GM21447 (cell line): ENCODE measurements around the gene C14orf93.

Experiments used
- ATAC-seq: cut with Tn5 transposase; IDR thresholded peaks from one replicate; pipeline ENCODE4 v1.9.1; 2021; ENCODE audit not compliant: unreplicated experiment

C14orf93 gene

DNA sequence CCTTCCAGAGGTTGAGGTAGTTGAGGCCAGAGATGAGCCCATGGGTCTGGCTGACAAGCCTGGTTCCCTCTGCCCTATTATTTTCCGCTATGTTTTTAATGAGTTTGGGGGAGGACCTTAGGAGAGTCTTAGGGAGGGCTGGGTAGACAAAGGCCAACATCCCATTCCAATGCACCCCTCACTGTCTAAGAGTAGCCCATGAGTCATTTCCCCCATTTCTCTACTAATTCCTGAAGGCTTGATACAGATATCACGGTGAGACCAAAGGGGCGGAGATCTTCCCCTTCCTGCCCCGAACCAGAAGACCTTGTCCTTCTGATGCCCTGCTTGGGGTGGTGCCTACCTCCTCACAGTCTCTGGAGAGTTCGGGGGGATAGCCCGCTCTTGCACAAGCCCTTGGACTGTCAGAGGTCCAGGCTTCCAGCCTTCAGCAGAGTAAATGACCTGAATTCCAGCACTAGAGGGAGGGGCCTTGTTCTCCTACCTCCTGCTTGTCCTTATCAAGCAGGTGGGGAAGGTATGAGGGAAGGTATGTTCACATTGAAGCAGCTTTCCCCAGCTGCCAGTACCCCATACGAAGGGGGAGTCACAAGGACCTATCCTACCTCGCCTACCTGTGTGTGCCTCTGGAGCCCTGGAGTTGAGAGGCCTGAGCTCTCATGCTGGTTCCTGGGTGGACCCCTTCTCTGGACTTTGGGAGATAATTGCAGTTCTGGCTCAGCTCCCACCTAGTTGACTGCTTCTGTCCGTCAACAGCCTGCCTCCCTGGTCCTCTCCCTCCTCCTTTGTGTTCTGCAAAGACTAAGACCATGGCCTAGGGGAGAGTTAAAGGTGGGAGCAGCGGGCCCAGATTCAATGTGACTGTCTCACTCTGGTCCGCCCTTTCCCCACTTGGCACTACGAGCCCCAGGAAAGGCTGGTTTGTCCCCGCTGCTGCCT, 35.7 kb upstream of the C14orf93 start:
- ATAC-seq, result no peak

GRCh38 chr14:23044840-23045239, 34.9 kb upstream of the C14orf93 start:
- ATAC-seq, result no peak

DNA sequence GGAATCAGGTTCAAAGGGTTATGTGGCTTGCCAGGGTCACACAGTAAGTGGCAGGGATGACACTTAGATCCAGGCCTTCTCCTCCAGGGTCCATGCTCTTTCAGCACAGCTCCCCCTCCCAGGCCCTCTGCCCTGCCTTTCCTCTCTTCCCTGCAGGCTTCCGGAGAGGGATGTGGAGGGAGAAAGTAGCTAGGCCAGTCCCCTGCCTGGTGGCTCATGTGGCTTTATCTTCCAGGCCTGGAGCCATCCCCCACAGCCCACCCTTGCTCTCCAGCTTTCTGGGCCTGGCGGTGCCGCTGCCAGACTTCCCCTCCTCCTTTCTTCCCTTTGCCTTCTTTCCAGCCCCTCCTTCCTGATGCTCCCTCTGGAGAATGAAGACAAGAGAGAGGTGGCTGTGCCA, 33.8 kb upstream of the C14orf93 start:
- ATAC-seq, result no peak

DNA sequence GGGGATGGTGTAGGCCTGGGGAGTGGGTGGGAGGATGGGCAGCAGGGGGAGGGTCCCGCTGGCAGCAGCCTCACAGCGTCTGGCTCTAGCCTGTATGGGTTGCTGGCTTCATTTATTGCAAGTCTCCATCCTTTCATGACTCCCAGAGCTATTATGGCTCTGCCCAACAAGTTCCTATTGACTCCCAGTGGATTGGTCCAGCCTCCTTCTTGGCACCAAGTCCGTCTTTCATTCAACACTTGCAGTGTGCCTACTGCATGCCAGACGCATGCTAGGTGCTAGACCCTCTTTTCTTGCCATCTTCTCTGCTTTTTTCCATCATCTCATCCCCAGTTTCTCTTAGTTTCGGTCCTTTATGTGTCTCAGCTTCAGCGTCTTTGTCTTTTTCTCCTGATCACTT, 33.2 kb upstream of the C14orf93 start:
- ATAC-seq, result no peak

- no peak for ATAC-seq
Observed at GRCh38 chr14:23042162-23042965, 32.4 kb upstream of the C14orf93 start, which contains the start of gene PSMB11. Gene PSMB11, plus strand, starts transcription at chr14:23042212. Its CDS starts 14 bp downstream, at chr14:23042226.

- no peak for ATAC-seq
Observed at GRCh38 chr14:23041729-23042128, 31.8 kb upstream of the C14orf93 start.

DNA sequence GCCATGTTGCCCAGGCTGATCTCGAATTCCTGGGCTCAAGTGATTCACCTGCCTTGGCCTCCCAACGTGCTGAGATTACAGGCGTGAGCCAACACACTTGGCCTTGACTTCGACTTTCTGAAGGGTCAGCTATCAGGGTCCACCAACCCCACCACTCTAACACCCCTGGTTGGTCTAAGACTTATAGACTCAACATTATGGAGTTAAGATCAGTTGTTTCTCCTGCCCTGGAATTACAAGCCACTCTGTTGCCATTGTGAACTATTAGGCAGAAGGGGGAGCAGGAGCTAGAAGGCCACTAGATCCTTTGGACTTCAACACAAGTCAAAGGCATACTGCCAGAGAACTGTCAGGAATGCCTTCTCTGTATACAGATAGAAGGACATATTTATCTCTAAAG, 30.2 kb upstream of the C14orf93 start:
- no peak for ATAC-seq

GRCh38 chr14:23035303-23036144, 25.6 kb upstream of the C14orf93 start:
- no peak for ATAC-seq

DNA sequence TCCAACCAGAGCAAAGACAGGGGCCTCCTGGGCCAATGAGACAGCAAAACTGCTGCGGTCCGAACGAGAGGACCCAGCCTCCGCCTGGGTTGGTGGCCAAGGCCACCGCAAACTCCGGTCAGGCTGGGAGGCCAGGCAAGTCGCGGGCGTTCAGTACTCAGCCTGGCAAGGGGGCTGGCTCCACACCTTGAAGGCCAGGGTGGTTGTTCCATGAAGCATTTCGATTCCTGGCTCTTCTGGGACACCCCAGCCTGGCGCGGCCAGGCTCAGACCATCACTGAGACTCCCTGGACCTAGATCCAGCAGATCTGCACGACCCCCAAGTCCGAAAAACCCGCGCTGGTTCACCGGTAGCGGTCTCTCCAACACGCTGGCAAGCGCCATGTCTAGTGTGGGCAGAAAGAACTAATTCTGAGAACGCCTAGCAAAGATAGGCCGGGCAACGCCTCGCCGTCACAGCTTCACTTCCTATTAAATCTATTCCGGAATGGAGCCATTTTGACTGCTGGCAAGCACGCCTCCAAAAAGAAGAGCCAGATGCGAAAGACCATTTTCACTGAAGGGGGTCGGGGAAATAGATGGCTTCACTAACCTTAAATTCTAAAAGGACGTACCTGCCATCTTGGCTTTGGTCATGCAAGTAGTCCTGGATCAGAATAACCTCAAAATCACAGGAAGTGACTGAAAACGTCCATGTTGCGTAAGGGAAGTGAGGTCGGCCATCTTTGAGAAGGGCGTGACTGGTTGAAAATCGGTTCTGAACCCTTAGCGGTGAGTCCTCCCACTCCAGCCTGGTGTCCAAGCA, 24.8 kb upstream of the C14orf93 start, which contains the start of gene PSMB5:
Gene PSMB5 (minus strand): TSS at position 403 of the 805 bp plus-strand sequence. CDS start 19 bp downstream, at position 384.
- peak; percentile 97 for ATAC-seq

DNA sequence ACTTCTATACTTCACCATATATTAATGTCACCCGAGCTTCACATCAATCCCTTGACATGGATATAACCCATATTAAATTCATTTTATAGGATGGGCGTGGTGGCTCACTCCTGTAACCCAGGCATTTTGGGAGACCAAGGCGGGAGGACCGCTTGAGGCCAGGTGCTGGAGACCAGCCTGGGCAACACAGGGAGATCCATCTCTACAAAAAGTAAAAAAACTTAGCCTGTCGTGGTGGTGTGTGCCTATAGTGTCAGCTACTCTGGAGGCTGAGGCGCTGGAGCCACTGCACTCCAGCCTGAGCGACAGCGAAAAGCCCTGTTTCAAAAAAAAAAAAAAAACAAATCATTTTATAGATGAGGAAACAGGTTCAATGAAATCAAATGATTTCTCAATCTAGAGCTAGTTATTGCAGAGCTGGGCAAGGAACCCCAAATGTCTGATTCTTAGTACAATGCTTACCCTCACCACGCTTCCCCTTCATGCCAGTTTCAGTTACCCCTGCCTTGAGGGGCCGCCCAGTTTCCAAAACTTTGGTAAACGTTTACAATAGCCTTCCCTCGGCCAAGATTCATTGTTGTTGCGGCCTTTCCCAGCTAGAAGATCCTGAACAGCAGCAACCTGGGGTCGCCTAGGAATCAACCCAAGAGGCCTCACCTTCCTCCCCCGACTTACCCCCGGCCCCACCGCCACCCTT, 24.0 kb upstream of the C14orf93 start:
- ATAC-seq, result no peak

GRCh38 chr14:23033251-23033727, 23.3 kb upstream of the C14orf93 start:
- no peak for ATAC-seq

GRCh38 chr14:23030936-23031335, 21.0 kb upstream of the C14orf93 start:
- ATAC-seq, result no peak

- ATAC-seq, result no peak
Observed at GRCh38 chr14:23028799-23029198, 18.9 kb upstream of the C14orf93 start.

GRCh38 chr14:23025151-23025814, 15.3 kb upstream of the C14orf93 start:
- no peak for ATAC-seq

DNA sequence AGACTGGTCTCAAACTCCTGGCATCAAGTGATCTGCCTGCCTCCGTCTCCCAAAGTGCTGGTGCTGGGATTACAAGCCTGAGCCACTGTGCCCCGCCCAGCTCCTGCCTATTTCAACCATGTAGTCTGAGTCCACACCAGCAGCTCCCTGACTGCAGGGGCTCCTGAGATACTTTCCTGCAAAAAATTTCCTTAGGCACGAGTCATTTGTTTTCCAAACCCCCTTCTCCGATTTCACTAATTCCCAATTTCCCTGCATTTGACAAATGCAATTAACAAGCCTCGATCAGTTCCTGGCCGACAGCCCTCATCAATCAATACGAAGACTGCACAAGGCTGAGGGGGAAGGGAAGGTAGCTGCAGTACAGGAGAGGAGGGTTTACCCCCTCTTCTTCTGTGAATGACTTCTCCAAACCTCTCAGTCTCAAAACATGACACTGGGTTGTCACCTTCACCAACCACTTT, 14.7 kb upstream of the C14orf93 start:
- no peak for ATAC-seq

DNA sequence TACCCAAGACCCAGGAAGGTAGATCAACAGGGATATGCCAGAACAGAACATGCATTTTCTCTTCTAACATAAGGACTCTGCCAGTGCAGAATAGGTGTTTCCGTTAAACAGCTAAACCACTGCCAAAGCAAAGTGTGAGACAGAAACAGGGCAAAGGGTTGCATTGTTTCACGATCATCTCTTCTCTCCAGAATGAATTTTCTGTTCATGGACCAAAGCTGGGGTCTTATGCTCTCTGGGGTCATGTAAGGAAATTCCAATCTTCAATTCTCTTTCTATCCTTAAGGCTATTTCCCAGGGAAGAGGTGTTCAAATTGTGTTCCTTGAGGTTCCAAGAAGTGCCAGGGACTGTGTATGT, 13.8 kb upstream of the C14orf93 start:
- ATAC-seq, result no peak

DNA sequence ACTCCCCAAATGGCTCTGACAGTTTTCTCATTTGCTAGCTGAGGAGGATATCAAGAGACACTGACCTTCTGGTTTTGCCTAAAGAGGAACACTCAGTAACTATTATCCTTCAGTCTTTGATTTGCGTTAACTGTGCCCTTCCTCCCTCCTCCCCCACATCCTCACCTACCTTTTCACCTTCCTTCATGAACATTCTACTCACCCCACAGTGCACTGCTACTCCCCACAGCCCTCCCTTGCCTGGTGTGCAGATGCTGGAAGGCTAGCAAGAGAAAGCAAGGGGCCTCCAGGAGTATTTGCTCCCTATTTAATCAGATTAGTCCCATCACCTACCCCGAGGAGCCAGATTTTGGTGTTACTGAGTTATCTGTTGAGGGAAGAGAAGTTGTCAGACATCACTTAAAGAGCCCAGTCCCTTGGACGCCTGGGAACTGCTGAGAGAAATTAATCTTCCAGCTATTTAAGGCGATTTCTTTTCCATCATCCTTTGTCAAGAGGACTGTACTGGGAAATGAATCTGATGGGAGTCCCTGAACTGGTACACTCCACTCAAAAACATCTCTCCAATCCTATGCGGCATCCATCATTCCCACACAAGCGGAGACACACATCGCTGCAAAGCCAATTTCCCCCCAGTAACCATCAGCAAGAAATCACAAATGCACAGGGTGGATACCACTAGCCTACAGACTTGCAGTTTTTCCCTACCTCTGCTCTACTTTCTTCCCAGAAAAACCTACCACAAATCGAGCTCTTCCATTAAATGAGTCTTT, 13.3 kb upstream of the C14orf93 start:
- no peak for ATAC-seq

- ATAC-seq, result no peak
Observed at GRCh38 chr14:23021889-23022442, 12.0 kb upstream of the C14orf93 start.
